Activated T-helper 1 cell treated with Interleukin-2 at 50 U/mL for 16 hours (primary cell): ENCODE measurements around the gene PLPP7.
"Not testable (repeated sequence)": the region's sequence is repeated elsewhere in the genome, so short reads cannot be mapped to it uniquely, and the experiment has no call there.

Experiments used
- DNase-seq: peaks from one replicate; pipeline ENCODE4 v3.0.0-alpha.2; 2020; ENCODE audit warnings: low read depth

The PLPP7 gene

DNA sequence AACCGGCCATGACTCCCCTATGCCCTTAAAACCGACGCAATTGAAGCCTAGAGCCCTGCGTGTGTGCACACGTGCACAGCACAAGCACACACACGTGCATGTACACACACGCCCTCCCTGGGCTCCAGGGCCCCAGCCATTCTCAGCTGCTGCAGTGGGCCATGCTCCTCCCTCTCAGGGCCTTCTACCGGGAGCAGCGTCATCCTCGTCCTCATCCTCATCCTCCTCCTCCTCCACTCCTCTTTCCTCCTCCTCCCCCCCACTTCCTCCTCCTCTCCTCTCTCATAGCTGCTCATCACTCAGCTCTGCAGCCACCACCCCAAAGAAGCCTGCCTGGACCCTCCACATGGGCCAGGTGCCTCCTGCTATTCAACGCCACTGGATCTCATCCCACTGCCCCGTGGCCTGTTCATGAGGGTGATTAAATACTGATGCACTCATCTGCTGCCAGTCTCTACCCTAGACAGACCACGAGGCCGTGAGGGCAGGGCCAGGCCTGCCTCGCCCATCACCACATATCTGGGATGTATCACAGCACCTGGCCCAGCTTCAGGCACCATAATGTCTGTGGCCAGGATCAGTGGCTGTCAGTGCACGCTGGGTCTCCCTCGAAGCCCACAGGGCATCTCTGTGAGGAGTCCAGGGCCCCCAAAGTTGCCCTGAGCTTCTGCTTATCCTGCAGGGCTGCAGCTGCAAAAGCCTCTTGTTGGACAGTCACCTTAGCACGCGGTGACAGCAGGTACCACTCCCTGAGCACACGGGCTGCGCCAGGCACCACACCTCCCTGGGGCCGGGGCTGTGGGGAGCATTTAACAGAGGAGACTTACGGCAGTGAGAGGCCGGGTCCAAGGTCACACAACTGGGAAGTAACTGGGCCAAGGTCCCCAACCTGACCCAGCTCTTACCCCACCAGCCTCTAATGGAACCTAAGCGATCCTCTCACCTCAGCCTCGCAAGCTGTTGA, 23.0 kb upstream of the PLPP7 start:
- DNase-seq, result no peak

DNA sequence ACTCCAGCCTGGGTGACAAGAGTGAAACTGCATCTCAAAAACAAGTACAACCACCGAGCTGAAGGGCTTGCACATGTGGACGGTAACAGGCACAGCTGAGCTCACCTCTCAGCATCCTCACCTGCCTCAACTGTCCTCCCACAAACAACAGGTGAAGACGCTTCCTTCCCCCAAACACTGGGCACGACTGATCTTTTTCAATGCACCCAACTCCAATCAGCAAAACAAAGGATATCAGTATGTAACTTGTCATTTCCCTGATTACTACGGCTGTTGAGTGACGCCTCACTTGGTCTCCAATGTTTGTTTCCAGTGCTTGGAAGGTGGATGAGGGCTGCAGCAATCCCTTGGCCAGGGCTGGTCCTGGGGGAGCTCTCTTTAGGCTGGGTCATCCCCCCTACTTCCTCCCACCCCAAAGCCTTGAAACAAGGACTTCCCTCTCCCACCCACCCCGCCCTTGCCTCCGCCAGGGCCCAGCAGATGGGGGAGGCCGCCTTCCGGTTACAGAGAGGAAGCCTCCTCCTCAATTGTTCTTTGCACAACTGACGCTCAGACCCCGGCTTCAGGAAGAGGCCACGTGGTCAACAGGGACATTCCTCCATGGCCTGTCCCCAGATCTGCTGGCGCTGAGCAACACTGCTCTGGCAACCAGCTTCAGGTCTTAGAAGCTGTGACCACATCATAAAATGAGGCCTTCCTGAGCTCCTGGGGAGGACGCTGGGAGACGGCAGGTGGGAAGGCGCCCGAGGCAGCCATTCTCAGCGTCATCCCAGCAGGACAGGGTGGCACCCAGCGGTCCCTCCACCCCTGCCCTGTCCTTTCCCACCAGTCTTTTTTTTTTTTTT, 19.1 kb upstream of the PLPP7 start:
- DNase-seq, result no peak

DNA sequence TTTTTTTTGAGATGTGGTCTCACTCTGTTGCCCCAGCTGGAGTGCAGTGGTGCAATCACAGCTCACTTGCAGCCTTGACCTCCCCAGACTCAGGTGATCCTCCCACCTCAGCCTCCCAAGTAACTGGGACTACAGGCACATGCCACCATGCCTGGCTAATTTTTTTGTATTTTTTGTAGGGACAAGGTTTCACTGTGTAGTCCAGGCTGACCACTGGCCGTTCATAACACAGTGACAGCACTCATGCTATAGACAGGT, 18.6 kb upstream of the PLPP7 start:
- not testable (repeated sequence) for DNase-seq

DNA sequence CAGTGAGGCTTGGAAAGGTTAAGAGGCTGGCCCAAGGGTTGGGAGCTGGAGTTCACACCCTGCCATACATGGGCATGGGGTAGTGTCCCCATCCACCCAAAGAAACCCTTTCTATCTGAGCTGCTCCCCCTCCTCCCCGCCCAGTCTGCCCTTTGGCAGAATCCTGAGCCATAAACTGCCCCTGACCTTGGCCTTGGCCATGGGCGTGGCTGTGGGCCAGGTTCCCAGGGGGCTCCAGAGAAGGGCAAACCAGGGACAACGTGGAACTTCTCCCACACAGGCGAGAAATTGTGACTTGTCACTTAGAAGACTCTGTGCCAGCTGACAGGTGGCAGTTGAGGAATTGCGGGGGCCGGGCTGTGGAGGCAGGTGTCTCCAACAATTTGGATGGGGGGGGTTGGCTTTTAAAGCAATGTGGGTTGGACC, 18.0 kb upstream of the PLPP7 start:
- no peak for DNase-seq

DNA sequence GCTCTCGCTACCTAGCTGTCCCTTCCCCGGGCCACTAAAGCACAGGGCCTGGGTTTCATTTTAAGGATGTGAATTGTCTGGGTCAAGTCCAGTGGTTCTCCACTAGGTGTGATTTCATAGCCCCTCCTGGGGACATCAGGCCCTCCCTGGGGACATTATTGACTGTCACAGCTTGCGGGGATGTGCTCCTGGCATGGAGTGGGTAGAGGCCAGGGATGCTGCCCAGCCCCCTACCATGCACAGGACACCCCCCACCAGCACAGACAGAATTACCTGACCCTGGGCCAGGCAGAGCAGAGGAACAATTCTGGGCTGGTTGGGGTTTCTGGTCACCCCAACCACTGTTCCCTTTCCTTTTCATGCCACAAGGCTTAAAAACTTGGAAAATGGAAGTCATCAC, 17.3 kb upstream of the PLPP7 start:
- DNase-seq, result no peak

DNA sequence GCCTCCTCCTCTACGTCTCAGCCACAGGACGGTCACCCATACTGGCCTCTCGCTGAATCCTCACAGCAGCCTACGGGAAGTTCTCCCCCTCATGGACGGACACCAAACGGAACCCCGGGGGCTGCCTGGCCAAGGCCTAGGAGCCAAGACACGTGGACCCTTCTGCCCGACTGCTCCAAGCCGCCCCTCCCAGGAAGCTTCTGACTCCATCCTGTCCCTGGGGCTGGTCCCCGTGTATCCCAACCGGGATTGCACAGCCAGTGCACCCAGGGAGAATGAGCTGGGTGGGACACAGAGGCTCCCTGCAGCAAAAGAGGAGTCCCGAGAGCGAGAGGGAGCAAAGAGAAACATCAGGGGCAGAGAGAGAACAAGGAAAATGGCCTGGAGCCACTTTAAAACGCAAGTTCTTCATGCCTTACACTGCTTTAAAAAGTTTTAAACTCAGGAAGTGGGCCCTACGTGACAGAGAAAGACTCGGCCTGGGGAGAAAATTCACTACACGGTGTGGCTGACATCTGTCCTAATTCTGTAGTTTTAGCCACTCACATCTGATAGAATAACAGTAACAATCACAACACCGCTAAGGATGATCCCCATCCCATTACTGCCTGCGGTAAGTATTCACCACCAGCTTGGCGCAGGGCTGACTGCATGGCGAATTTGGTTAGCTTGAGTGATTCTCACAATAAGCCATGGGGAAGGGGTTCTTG, 16.2 kb upstream of the PLPP7 start:
- DNase-seq, result no peak

DNA sequence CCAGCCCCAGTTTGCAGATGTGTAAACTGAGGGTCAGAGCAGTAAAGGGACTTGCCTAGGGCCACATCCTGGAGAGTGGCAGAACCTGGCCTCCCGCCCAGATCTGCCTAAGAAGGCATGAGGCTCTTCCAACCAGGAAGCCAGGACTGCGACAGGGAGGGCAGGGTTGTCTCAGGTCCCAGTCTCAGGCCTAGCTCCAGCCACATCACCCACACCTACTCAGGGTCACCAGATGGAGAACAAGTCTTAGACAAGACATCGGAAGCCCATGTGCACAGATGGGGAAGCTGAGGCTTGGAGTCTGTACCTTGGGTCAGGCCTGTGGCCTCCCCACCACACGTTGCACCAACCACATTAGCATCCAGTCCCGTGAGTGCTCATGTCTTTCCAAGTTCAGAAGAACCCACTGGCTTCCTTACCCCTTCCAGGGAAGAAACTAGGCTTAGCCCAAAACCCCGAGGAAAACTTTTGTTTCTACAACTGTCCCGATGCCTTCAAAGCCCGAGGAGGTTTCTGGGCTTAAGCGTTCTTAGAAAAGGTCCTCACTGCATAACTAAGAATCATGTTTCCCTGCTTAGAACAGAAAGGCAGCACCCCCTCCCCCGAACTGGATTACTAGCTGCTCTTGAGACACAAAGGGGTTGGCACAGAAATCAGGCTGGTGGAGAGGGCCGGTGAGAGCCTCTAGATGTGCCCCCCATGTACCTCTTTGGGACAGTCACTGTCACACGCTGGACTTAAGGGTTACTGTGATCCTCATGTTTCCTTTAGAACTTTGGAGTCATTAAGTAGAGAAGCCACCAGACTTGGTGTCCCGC, 15.5 kb upstream of the PLPP7 start:
- DNase-seq, result no peak

DNA sequence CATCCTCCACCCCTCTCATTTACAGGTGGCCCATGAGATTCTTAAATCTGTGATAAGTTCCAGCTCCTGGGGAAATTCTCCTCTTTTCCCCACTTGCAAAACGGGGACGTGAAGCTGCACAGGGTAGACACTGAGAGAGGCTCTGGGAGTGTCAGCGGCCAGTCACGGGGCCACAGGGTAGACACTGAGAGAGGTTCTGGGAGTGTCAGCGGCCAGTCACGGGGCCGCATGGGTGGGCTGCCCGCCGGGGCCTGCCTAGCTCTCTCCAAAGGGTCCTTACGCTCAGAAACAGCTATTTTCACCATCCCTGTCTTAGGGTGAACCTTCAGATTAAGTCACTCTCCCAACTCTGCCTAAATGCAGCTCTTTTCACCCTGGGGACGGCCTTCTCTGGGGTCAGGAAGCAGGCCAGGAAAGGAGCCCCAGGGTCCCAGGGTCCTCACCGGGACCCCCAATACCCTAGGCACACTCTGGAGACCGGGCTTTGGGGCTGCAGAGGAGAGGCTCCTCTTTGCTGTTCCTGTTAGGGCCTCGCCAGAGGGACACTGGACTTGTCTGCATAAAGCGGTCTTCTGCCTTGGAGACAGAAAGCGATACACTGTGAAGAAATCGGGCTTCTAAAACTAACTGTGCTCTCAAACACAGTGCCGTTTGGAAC, 14.7 kb upstream of the PLPP7 start:
- DNase-seq, result no peak

DNA sequence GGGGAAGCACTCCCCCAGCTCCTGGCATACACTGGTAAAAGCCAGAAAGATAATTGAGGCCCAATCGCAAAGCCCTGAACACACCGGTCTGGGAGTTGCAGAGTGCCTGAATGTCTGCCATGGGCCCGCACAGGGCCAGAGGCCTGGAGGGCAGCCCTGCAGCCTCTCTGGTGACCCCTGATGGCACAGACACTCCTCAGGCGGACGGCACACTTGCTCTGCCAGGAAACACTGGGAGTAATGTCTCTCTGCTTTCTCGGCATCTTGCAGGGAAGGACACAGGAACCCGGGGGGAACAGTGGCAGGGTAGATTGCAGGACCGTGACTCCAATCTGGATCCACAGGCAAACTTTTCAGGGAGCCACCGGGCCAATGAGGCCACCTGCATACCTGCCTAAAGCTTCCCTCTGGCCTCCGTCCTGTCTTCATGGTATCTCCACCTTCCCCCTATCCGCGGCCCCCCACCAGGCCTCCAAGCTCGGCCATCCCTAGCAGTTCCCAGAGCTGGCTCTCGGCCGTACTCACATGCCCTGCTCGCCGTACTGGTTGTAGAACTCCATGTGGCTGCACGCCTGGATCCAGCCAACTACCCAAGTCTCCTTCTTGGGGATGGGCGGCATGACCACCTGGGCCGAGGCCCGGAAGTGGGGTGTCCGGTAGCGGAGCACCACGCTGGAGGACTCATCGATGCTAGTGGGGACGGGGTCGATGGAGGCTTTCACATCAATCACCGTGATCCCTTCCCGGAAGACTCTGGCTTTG, 14.0 kb upstream of the PLPP7 start:
- DNase-seq, result no peak

DNA sequence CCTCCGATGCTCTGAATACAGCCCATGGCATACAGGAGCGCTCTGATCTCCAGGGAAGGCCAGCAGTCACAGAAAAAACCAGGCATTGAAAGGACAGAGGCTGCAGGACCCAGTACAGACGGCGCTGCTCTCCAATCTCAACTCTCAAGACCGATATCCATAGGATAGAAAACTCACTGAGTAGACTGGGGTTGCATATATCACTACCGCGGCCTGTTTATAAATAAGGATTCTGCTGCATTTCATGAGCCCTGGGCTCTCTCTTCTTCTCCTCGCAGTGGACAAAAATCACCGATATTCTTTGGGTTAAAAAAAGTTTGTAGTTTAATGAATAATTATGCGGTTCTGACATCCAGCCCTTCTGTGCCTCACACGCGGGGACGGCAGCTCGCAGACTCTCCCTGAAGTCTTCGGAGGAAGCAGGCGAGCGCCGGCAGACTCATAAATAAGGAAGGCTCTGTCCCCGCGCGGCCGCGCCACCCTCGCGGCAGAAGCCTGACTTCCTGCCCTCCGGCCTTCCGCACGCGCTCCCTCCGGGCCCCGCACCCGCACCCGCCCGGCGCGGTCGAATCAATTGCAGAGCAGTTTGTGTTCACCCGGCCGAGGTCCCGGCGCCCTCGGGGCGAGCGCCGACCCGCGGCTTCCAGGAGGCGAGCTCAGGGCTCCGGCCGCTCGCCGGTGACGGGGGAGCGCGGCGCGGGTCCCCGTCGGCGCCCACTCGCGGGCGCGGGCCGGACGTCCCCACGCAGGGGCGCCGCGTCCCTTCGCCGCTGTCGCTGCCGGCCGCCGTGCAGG, 13.2 kb upstream of the PLPP7 start, which contains the start of gene FAM78A:
FAM78A (minus strand) TSS at position 417 of the 795 bp plus-strand sequence; CDS start at position 86, 331 bp downstream.
- DNase-seq, result no peak

DNA sequence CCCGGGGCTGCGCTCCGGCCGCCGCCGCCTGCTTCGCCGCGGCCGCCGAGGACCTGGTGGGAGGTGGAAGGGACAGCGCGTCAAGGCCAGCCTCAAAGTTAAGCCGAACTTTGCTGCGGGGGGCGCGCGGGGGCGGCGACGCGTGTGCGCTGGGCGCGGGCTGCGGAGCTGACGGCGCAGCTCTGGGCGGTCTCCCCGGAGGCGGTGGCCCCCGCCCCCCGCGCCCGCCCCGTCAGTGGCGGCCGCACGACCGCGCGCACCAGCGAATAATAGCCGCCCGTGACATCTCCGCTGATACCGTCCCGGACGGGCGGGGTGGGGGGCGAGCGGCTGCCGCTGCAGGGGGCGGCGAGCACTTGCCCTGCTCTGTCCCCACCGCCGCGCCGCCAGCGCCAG, 12.6 kb upstream of the PLPP7 start:
- DNase-seq, result no peak

DNA sequence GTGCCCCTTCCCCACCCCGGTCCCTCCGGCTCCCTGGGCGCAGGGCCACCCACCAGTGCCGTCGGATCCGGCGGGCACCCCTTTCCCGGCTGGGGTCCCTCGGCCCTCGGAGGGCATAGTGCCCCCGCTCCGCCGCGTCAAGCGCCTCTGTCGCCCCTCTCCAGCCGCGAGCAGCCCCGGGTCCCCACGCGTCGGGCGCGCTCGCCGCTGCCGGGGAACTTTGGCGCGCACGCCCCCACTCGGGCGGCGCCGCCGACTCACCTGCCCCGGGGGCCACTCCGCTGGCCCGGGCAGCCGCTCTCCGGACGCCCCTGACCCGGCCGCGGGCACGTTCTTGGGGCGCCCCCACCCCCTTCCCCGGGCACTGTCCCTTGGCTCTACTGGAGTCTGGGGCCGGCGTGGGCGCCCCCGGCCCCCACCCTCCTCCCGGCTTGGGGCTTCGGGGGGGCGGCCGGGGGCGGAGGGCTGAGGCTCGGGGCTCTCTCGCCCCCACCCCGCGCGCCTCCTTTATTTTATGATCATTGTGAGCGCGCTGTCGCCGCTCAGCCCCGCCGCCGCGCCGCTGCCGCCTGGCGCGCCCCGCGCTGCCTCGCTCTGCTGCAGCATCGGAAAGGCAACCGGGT, 12.1 kb upstream of the PLPP7 start:
- no peak for DNase-seq

DNA sequence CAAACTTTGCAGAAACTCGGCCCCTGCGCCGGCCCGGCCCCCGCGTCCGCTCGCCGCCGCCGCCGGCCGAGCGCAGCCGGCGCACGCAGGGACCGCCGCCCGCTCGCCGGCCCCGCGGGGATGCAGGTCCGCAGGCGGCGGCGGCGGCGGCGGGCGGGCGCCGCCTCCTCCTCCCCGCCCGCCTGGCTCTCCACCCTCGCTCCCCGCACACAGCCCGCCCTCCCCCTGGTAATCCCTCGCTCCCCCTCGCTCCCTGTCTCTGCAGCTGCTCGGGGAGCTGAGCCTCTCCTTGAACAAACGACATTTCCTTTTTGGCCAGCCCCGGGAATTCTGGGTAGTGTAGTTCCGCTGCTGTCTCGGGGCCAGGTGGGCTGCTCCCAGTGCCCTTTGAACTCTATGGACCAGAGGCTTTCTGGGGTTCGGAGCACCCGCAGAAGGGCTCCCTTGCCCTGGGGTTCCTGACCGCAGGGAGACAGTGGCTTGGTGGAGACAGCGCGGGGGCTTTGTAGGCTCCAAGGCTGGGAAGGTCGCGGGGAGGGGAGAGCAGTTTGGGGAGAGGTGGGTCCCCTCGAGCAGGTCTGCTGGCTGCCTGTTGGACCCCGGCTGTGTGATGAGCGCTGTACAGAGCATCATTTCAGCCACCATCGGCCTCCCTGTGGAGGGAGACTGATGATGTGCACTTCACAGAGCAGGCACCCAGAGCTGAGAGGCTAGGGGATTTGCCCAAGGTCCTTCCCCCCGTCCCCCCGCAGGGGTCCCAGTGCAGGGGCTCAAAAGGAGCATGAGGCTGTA, 11.4 kb upstream of the PLPP7 start:
- DNase-seq, result peak; percentile 55

DNA sequence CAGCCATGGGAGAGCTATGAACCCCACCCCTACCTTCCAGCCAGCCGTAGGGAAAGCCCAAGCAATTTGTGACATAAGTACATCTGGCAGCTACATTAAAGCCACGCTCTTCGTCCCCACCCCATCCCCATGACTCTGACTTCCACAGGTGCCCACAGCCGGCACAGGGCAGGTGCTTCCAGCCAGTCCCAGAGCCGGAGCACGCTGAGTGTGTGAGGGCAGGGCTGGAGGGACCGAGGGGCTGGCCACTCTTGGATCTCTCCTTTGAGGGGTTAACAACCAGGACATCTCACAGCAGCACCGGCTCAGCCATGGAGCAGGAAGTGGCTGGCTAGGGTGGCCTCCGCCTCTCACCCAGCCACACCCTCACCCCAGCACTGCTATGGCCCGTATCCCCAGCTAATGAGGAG, 10.8 kb upstream of the PLPP7 start:
- no peak for DNase-seq

DNA sequence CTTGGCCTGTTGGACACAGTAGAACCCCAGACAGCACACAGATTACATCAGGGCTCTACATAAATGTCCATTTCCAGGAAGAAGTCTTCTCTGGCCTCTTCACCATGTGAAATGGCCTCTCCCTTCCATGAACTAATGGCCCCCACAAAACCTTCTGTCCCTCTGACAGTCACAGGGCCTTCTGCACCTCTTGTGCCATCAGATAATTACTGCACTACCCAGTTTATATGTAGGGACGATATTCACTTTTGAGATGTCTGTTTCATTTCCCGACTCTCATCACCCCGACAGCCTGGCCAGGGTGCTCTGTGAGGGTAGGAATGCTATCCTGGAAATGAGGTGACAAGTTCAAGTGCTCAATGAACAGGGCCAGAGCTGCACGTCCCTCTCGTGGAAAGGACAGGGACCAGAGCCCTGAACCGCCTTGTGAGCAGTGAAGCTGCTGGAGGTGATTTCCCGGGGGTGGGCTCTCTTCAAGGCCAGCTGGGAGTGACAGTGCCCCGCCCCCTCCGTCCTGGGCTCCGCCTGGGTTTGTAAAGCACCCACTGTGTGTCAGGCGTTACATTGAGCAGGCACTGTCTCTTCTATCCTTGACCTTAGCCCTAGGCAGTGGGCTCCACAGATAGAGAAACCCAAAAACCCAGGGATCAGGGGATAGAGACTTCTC, 10.2 kb upstream of the PLPP7 start:
- no peak for DNase-seq

DNA sequence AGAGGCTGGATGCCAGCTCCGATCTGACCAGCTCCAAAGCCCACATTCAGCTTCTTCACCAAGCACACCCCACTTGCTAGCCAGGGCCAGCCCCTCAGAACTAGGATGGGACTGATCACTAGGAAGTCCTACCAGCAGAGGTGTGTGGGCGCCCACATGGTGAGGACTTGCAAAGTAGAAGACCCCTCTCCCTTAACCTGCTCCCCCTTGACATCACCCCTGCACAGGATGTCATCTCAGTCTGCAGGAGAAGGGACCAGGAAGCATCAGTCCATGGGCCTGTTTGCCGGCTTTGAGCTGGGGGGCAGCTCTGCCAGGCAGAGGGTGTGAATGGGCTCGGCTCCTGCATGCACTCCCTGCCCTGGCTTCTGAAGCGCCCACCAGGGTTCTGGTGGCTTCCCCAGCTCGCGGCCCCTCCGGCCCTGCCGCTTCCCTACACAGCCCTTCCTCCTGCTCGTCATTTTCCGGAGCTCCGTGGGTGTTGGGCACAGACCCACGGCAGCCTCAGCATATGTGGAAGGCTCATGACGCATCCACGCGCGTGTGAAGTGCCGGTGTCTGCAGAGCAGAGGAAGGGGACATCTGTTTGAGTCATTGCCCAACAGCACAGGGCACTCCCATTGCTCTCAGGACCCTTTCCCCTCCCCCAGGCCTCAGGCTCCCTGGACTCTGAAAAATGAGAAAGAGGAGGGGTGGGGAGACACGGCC, 9.5 kb upstream of the PLPP7 start:
- DNase-seq, result no peak

DNA sequence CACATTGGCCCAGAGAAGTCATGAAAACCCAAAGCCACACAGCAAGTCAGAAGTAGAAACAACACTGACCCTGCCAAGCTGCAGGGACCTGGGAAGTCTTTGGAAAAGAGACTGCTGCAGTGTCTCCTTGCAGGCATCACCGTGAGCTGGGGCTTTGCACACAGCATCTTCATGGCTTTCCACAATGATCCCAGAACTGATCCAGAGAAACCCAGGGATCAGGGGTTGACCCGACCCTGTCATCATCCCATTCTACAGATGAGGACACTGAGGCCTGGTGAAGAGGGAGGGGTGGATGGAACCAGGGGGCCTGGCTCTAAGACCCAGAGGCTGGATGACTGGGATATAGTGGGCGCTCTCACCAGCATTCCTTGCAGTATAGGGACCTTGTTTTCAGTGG, 8.9 kb upstream of the PLPP7 start:
- no peak for DNase-seq
